NCI-H146 treated with DMSO at 0.1 percent for 48 hours (cell line): ENCODE measurements around the gene CDKAL1.
A peak's percentile ranks its signal among the peaks of the same experiment; 100 is the strongest.
"Not testable (repeated sequence)": the region's sequence is repeated elsewhere in the genome, so short reads cannot be mapped to it uniquely, and the experiment has no call there.

ENCODE experiments used
- DNase-seq: peaks from one replicate; lab custom pipeline; 2025; ENCODE audit not compliant: unreplicated experiment; lab: John Stamatoyannopoulos, UW

CDKAL1 gene

GRCh38 chr6:20589266-20589665 is 55.0 kb downstream of the CDKAL1 start:
- no peak for DNase-seq

- DNase-seq, result not testable (repeated sequence)
These were observed 56.2 kb downstream of the CDKAL1 start for GRCh38 chr6:20590476-20590875.

- not testable (repeated sequence) for DNase-seq
These were observed 60.1 kb downstream of the CDKAL1 start for GRCh38 chr6:20594299-20594853.

- DNase-seq, result no peak
These were observed 65.2 kb downstream of the CDKAL1 start for GRCh38 chr6:20599302-20600051.

- no peak for DNase-seq
These were observed 66.6 kb downstream of the CDKAL1 start for GRCh38 chr6:20600831-20601230.

- DNase-seq, result no peak
These were observed 69.9 kb downstream of the CDKAL1 start for GRCh38 chr6:20604159-20604558.

GRCh38 chr6:20605061-20605460 is 70.8 kb downstream of the CDKAL1 start:
- no peak for DNase-seq

GRCh38 chr6:20605581-20605980 is 71.3 kb downstream of the CDKAL1 start:
- DNase-seq, result no peak

GRCh38 chr6:20606831-20607230 is 72.6 kb downstream of the CDKAL1 start:
- DNase-seq, result no peak

GRCh38 chr6:20608356-20608755 is 74.1 kb downstream of the CDKAL1 start:
- DNase-seq, result no peak

- no peak for DNase-seq
These were observed 74.6 kb downstream of the CDKAL1 start for GRCh38 chr6:20608905-20609304.

- not testable (repeated sequence) for DNase-seq
These were observed 75.7 kb downstream of the CDKAL1 start for GRCh38 chr6:20609924-20610323.

GRCh38 chr6:20610636-20611370 is 76.5 kb downstream of the CDKAL1 start:
- DNase-seq, result no peak

- DNase-seq, result not testable (repeated sequence)
These were observed 83.3 kb downstream of the CDKAL1 start for GRCh38 chr6:20617537-20617936.

- DNase-seq, result no peak
These were observed 85.8 kb downstream of the CDKAL1 start for GRCh38 chr6:20620043-20620442.

- DNase-seq, result no peak
These were observed 89.5 kb downstream of the CDKAL1 start for GRCh38 chr6:20623761-20624160.

- no peak for DNase-seq
These were observed 91.9 kb downstream of the CDKAL1 start for GRCh38 chr6:20626165-20626564.

GRCh38 chr6:20629509-20629908 is 95.3 kb downstream of the CDKAL1 start:
- no peak for DNase-seq

- DNase-seq, result peak; percentile 70
These were observed 95.9 kb downstream of the CDKAL1 start for GRCh38 chr6:20630136-20630535.

GRCh38 chr6:20630617-20631548 is 96.6 kb downstream of the CDKAL1 start:
- DNase-seq, result peak; percentile 49

- DNase-seq, result no peak
These were observed 97.3 kb downstream of the CDKAL1 start for GRCh38 chr6:20631549-20631924.
